ENCODE results near the gene FOXA3. TPM values are rescaled to one million over a fixed set of nuclear protein-coding genes. Genes with fewer than 3 reads are reported as not detected.

Gene FOXA3
- total and polyA plus RNA-seq, 8 donors = 19.8 to 45.0 (median 25.8) TPM

DNA sequence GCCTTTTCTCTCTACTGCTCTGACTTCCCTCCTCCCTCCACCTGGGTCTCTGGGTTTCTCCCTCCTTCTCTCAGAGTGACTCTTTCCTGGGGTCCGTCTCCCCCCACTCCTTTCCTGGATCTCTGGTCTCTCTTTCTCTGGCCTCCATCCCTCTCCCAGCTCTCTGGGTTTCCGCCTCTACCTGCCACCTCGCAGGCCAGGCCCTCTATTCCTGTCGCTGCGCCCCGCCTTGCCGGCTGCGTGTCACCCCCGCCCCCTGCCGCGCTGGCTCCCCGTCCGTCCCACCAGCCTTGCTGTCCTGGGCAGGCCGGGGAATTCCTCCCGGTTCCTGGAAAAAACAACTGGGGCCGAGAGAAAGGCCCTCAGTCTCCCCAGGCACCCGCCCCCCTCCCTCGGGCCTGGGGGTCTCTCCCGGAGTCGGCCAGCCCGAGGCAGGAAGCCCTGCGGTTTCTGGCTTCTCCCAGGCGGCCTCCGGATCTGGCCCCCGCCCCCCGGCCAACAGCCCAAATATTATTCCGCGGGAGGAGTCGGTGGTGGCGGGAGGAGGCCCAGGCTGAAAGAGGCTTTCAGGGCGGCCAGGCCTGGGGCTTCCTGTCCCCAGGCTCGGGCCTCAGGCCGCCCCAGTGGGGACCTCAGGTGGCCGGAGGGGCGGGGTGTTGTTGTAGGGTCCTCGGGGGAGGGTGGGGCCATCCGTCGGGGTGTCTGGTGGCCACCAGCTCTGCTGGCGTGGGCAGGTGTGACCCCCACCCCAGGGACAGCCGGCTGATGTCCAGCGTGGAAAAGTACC lies 12.5 kb downstream of the FOXA3 start:
- TF ChIP-seq, protein P1, sequence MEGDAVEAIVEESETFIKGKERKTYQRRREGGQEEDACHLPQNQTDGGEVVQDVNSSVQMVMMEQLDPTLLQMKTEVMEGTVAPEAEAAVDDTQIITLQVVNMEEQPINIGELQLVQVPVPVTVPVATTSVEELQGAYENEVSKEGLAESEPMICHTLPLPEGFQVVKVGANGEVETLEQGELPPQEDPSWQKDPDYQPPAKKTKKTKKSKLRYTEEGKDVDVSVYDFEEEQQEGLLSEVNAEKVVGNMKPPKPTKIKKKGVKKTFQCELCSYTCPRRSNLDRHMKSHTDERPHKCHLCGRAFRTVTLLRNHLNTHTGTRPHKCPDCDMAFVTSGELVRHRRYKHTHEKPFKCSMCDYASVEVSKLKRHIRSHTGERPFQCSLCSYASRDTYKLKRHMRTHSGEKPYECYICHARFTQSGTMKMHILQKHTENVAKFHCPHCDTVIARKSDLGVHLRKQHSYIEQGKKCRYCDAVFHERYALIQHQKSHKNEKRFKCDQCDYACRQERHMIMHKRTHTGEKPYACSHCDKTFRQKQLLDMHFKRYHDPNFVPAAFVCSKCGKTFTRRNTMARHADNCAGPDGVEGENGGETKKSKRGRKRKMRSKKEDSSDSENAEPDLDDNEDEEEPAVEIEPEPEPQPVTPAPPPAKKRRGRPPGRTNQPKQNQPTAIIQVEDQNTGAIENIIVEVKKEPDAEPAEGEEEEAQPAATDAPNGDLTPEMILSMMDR (IDR thresholded peaks at IDR 0.05) = no peak
- 4 to 9% methylated on average over 39 to 41 of the region's 41 CpGs for WGBS, 2 donors
- intact Hi-C loops (cut with DNase I) = no loop called here
- DNase-seq (peak; percentile 70 to 89 (median 83)), ATAC-seq (peak; percentile 42 to 72 (median 64)), FAIRE-seq (no peak)
- Histone ChIP-seq H3K9me3 (no peaks in the 10 kb centered on the region), H3K4me3 (peak overlapping the region in 2 of 4 donors; percentile 11 to 33), H3K4me1 (peaks cover 44 to 75% (median 67%) of the 10 kb centered on the region in 3 donors), H3K36me3 (no peaks in the 10 kb centered on the region), H3K27me3 (no peaks in the 10 kb centered on the region), H3K27ac (peak overlapping the region; percentile 87 to 96 (median 93))

DNA sequence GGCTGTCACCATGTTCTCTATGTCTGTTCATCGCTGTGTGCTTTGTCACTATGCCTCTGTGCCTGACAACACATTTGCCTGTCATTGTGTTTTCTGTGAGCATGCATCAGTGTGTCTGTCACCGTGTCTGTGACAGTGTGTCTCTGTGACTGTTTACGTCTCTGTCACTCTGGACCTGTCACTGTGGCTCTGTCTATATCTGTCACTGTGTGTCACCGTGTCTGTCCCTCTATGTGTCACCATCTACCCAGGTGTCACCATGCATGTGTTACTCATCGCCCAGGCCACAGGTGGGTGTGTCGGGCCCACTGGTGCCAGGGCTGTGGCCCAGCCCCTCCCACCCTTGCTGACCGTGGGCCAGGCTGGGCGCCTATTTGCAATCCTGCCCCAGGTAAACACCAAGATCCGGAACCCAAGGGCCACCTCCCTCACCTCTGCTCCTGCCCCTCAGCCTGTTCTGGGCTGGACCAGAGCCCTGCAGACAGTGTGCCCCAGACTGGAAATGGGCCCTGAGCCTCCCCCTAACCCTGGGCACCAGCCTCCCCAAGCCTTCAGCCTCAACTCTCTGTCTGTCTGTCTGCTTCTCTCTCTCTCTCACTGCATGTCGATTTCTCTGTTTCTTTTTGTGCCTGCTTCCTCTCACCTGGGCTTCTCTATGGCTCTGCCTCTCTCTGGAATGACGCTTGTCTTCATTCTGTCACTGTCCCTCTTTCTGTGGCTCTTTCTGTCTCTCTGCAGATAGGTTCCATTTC lies 14.1 kb downstream of the FOXA3 start:
- H3K27me3 ChIP-seq = no peaks in the 10 kb centered on the region
- peak; percentile 82 to 92 (median 90) for DNase-seq
- TF ChIP-seq, protein P1 (IDR thresholded peaks at IDR 0.05) = no peak
- 22 to 25% methylated on average over 11 of the region's 11 CpGs for WGBS, 2 donors
- peak; percentile 34 to 44 (median 37) for ATAC-seq
- intact Hi-C loops (cut with DNase I) = no loop called here
- peak overlapping the region; percentile 76 to 96 (median 93) for H3K27ac ChIP-seq
- H3K36me3 ChIP-seq = no peaks in the 10 kb centered on the region
- peaks cover 43 to 67% (median 60%) of the 10 kb centered on the region in 3 donors for H3K4me1 ChIP-seq
- no peak overlapping the region for H3K4me3 ChIP-seq
- no peaks in the 10 kb centered on the region for H3K9me3 ChIP-seq
- FAIRE-seq = no peak

DNA sequence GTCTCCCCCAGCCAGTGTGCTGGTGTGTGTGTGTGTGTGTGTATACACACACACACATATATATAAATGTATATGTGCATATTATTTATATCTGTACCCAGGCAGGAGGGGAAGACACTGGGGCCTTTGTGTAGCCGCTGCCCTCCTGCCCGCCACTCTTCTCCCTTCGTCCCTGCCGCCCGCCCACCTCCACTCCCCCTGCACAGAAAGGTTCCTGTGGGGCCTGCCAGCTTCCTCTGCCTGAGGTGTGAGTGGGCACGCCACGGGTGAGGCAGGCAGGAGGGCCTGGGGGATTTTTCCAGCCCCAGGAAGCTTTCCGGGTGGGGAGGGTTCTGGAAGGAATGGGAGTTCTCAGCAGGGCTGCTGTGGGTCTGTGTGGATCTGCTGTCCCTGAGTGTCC lies 14.9 kb downstream of the FOXA3 start:
- H3K4me1 ChIP-seq = peaks cover 44 to 59% (median 54%) of the 10 kb centered on the region in 3 donors
- DNase-seq (peak in 2 of 6 donors; percentile 46 to 64), ATAC-seq (no peak), FAIRE-seq (no peak)
- no peaks in the 10 kb centered on the region for H3K36me3 ChIP-seq
- TF ChIP-seq, protein P1 (IDR thresholded peaks at IDR 0.05) = no peak
- H3K9me3 ChIP-seq = no peaks in the 10 kb centered on the region
- WGBS, 2 donors = 36 to 44% methylated on average over 8 of the region's 8 CpGs
- peak overlapping the region; percentile 76 to 96 (median 93) for H3K27ac ChIP-seq
- intact Hi-C loops (cut with DNase I) = no loop called here
- H3K27me3 ChIP-seq = no peaks in the 10 kb centered on the region
- H3K4me3 ChIP-seq = no peak overlapping the region

DNA sequence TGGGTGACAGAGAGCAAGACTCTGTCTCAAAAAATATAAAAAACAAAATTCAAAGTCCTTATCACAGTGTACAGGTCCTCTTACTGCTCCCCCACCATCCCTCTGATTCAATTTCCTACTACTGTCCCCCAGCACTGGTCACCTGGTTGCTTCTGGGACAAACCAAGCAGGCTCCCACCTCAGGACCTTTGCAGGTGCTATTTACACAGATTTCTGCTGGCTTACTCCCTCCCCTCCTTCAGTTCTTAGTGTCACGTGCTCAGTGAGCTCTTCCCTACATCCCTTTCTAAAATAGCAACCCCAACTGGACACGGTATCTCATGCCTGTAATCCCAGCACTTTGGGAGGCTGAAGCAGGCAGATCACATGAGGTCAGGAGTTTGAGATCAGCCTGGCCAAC lies 15.8 kb downstream of the FOXA3 start:
- peaks cover 53 to 61% (median 54%) of the 10 kb centered on the region in 3 donors for H3K4me1 ChIP-seq
- DNase-seq = no peak
- H3K36me3 ChIP-seq = no peaks in the 10 kb centered on the region
- intact Hi-C loops (cut with DNase I) = no loop called here
- no peak for FAIRE-seq
- no peak overlapping the region for H3K4me3 ChIP-seq
- H3K27me3 ChIP-seq = no peaks in the 10 kb centered on the region
- no peak for ATAC-seq
- TF ChIP-seq, protein P1 (IDR thresholded peaks at IDR 0.05) = no peak
- H3K9me3 ChIP-seq = no peaks in the 10 kb centered on the region
- 41 to 48% methylated on average over 2 of the region's 2 CpGs for WGBS, 2 donors
- peak overlapping the region in 3 of 4 donors; percentile 90 to 96 (median 96) for H3K27ac ChIP-seq

Measured in pancreas (tissue), 10 donors.